ENCODE results near the gene TMEM252.

DNA sequence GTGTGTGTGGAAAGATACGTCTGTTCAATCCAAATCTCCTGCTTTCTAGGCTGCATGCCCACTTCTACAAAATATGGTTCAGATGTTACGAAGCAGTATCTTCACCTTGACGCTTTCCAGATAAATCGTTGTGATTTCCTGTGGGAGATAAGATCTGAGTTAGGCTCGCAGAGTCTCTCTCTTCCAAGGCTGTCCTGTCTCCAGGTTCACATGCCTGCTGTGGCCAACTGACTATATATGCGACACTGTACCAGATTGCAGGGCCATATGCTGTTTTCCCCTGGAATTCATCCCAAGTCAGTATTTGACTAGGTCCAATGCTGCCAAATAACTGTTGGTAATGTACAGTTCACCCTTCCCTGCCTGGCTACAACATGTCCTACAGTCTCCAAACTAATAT, 47.9 kb downstream of the TMEM252 start:
- TF ChIP-seq CTCF (conservative IDR thresholded peaks at IDR 0.05; ENCODE audit: low read depth, low read length) (no peak), EZH2 (IDR thresholded peaks at IDR 0.05; ENCODE audit: low read length, unreplicated experiment) (no peak)
